OCI-LY7 (cell line): ENCODE measurements around the gene GYPC. TPM values are rescaled to one million over a fixed set of nuclear protein-coding genes. Genes with fewer than 3 reads are reported as not detected.

Experiments
- BruUV-seq: library from RNA; stranded (reverse); fragments of 400-500 nt; replicated peaks from 2 replicates; lab custom pipeline; 2021; lab: Mats Ljungman, UMichigan
- CTCF ChIA-PET: fragments of 300-600 bp; sonication (Branson Sonifier 250); formaldehyde crosslinking; loops from one replicate; lab custom pipeline; 2022; ENCODE audit warnings: antibody characterized with exemption; ENCODE audit not compliant: unreplicated experiment; lab: Charles Lee
- POLR2A ChIA-PET: fragments of 300-600 bp; sonication (Branson Sonifier 250); formaldehyde crosslinking; loops from one replicate; lab custom pipeline; 2022; ENCODE audit warnings: antibody characterized with exemption; lab: Charles Lee
- DNase-seq: peaks from one replicate; pipeline ENCODE4 v3.0.0-alpha.2; 2015; ENCODE audit warnings: low spot score
- H2AFZ ChIP-seq: fragments of 200-600 bp; sonication (generic), shearing (Covaris generic); 2 replicates; pipeline ENCODE4 v1.6.1; 2014; ENCODE audit warnings: mild to moderate bottlenecking, antibody characterized with exemption, low read length, moderate library complexity
- H3K27ac ChIP-seq: fragments of 200-600 bp; sonication (generic); 2 replicates; pipeline ENCODE4 v1.5.1; 2014; ENCODE audit warnings: mixed run types, low read depth, mild to moderate bottlenecking, moderate library complexity, low read length, inconsistent platforms; ENCODE audit not compliant: poor library complexity, severe bottlenecking
- H3K36me3 ChIP-seq: fragments of 200-600 bp; sonication (generic); 2 replicates; pipeline ENCODE4 v1.6.1; 2014; ENCODE audit warnings: mild to moderate bottlenecking, antibody characterized with exemption, low read length, moderate library complexity, mixed read lengths; ENCODE audit not compliant: insufficient read depth
- H3K4me1 ChIP-seq: fragments of 200-600 bp; sonication (generic); 2 replicates; pipeline ENCODE4 v1.5.1; 2014; ENCODE audit warnings: mild to moderate bottlenecking, low read length; ENCODE audit not compliant: insufficient read depth, poor library complexity, severe bottlenecking
- H3K4me2 ChIP-seq: fragments of 200-600 bp; sonication (generic); 2 replicates; pipeline ENCODE4 v1.6.1; 2014; ENCODE audit warnings: mild to moderate bottlenecking, low read length
- H3K4me3 ChIP-seq: fragments of 200-600 bp; sonication (generic); 2 replicates; pipeline ENCODE4 v1.5.1; 2014; ENCODE audit warnings: mild to moderate bottlenecking, low read depth, low read length; ENCODE audit not compliant: poor library complexity, severe bottlenecking
- H3K79me2 ChIP-seq: fragments of 200-600 bp; sonication (generic); 2 replicates; pipeline ENCODE4 v1.6.1; 2016; ENCODE audit warnings: low read depth, mild to moderate bottlenecking, low read length, moderate library complexity, mixed read lengths; ENCODE audit not compliant: insufficient read depth
- H3K9me2 ChIP-seq: fragments of 200-600 bp; sonication (generic); 2 replicates; pipeline ENCODE4 v1.6.1; 2016; ENCODE audit warnings: mild to moderate bottlenecking, low read length, mixed read lengths; ENCODE audit not compliant: insufficient read depth
- H3K9me3 ChIP-seq: fragments of 200-600 bp; sonication (generic); 2 replicates; pipeline ENCODE4 v1.6.1; 2014; ENCODE audit warnings: mild to moderate bottlenecking, mixed run types, low read length, mixed read lengths
- H4K20me1 ChIP-seq: fragments of 200-600 bp; sonication (generic); 2 replicates; pipeline ENCODE4 v1.6.1; 2014; ENCODE audit warnings: mild to moderate bottlenecking, antibody characterized with exemption, low read length, moderate library complexity, mixed read lengths; ENCODE audit not compliant: insufficient read depth
- EZH2phosphoT487 ChIP-seq: fragments of 200-600 bp; sonication (generic); IDR thresholded peaks from 2 replicates; pipeline ENCODE4 v1.6.1; 2018; ENCODE audit warnings: low read depth, borderline replicate concordance, mild to moderate bottlenecking, mixed run types, antibody characterized with exemption, low read length, moderate library complexity, mixed read lengths
- intact Hi-C: fragments of 100-400 bp; cut with micrococcal nuclease; formaldehyde crosslinking; loops from one replicate; pipeline ENCODE4 v1.10.0; 2022; ENCODE audit not compliant: unreplicated experiment
- total RNA-seq, 2 experiments: library from RNA; depleted of rRNA in 1 of 2; stranded (reverse); fragments of >200 nt in 1 of 2; shearing (Covaris generic) in 1 of 2; gene quantifications; 2 replicates each; pipeline ENCODE4 v1.2.3, GENCODE V29; 2014 to 2022
- TF ChIP-seq, protein P1 (sequence below): fragments of 200-600 bp; sonication (generic); conservative IDR thresholded peaks from 2 replicates; pipeline ENCODE4 v1.5.1; 2014; ENCODE audit warnings: mild to moderate bottlenecking, antibody characterized with exemption, low read length, moderate library complexity, mixed read lengths

GYPC gene
- total RNA-seq, 2 experiments from 2014 or later = 96.4 to 154 TPM

DNA sequence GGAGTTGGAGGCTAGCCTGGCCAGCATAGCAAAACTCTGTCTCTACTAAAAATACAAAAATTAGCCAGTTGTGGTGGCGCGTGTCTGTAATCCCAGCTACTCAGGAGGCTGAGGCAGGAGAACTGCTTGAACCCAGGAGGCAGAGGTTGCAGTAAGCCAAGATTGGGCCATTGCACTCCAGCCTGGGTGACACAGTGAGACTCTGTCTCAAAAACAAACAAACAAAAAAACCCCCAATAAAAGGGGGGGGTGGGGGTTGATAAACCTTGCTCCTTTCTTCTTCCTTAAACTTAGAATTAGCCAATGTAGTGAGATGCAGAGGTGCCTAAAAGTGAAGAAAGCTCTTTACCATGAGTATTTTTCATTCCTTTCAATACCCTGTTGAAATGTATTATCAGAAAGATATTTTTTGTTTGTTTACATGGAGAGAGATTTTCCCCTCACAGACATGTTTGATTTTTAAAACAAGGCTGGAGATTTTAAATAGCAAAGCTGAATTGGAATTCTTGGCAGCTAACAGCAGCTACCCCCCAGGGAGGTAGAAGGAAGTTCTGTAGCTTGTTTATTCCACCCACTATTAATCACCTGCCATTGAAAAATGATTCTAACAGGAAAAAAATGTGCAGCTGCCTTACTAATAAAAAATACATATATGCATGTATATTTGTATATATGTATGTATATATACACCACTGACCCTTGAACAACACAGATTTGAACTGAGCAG is 48.6 kb downstream of the GYPC start:
- Histone ChIP-seq H3K9me2 (no peaks in the 10 kb centered on the region), H2AFZ (no peak overlapping the region), H4K20me1 (no peaks in the 10 kb centered on the region), H3K4me1 (no peaks in the 10 kb centered on the region), H3K4me2 (no peak overlapping the region), H3K9me3 (no peaks in the 10 kb centered on the region), H3K36me3 (no peaks in the 10 kb centered on the region), H3K27ac (no peak overlapping the region), H3K4me3 (no peak overlapping the region), H3K79me2 (no peaks in the 10 kb centered on the region)
- no peak for DNase-seq
- ChIA-PET CTCF (no interaction called here), POLR2A (no interaction called here)
- no peak for TF ChIP-seq EZH2phosphoT487
- TF ChIP-seq, protein P1, sequence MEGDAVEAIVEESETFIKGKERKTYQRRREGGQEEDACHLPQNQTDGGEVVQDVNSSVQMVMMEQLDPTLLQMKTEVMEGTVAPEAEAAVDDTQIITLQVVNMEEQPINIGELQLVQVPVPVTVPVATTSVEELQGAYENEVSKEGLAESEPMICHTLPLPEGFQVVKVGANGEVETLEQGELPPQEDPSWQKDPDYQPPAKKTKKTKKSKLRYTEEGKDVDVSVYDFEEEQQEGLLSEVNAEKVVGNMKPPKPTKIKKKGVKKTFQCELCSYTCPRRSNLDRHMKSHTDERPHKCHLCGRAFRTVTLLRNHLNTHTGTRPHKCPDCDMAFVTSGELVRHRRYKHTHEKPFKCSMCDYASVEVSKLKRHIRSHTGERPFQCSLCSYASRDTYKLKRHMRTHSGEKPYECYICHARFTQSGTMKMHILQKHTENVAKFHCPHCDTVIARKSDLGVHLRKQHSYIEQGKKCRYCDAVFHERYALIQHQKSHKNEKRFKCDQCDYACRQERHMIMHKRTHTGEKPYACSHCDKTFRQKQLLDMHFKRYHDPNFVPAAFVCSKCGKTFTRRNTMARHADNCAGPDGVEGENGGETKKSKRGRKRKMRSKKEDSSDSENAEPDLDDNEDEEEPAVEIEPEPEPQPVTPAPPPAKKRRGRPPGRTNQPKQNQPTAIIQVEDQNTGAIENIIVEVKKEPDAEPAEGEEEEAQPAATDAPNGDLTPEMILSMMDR = no peak
- BruUV-seq = no TSS peak
- intact Hi-C loops = no loop called here

DNA sequence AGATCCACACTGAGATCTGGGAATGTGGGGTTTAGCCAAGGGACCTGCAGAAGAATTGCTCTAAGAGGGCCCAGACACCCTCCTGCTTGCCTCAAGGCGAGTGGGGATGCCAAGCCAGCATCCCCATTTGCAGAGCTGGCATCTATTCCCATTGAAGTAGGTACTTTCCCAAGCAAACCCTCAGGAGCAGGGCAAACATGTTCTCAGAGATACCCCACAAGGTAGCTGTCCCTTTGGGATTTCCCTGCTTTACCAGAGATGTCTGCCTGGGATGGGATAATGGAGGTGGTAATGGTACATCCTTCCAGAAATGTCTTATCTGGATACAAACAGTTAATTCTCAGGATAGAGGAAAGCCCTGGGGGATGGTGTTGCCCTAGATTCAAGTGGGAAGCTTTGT is 51.2 kb downstream of the GYPC start:
- Histone ChIP-seq H3K4me1 (no peaks in the 10 kb centered on the region), H2AFZ (no peak overlapping the region), H3K4me2 (no peak overlapping the region), H3K36me3 (no peaks in the 10 kb centered on the region), H3K27ac (no peak overlapping the region), H3K9me2 (0 out of 2 replicates have a peak, but pooled peaks cover 3% of the 10 kb centered on the region), H3K4me3 (no peak overlapping the region), H3K79me2 (no peaks in the 10 kb centered on the region), H3K9me3 (no peaks in the 10 kb centered on the region), H4K20me1 (no peaks in the 10 kb centered on the region)
- intact Hi-C loops = no loop called here
- POLR2A ChIA-PET = interaction anchor here (0.6 kb wide), 1 partner anchor 336 kb away, joined by 3 read pairs; no protein-coding TSS in a partner anchor
- TF ChIP-seq, protein P1 = no peak
- no peak for TF ChIP-seq EZH2phosphoT487
- BruUV-seq = no TSS peak
- DNase-seq = no peak
- CTCF ChIA-PET = no interaction called here

DNA sequence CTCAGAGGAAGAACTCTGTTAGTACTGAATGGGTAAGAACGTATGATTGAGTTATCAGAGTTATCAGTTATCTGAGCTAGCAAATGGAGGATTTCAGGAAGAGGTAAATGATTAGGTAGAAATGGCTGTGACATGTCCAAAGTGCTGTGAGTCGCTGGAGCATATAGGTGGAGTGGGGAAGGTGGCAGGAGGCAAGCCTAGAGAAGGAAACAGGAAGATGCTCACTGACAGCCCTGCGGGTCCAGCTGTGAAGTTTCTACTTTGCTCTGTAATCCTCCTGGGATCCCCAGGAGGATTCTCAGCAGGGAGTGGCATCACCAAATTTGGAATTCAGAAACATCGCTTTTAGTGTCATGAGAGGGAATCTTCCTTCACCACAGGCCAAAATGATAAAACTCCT is 52.0 kb downstream of the GYPC start:
- 0 out of 2 replicates have a peak, but pooled peaks cover 3% of the 10 kb centered on the region for H3K9me2 ChIP-seq
- ChIA-PET CTCF (no interaction called here), POLR2A (interaction anchor here (0.6 kb wide), 1 partner anchor 336 kb away, joined by 3 read pairs; no protein-coding TSS in a partner anchor)
- no peak overlapping the region for H3K4me2 ChIP-seq
- no peaks in the 10 kb centered on the region for H3K79me2 ChIP-seq
- DNase-seq = no peak
- intact Hi-C loops = no loop called here
- no peak for TF ChIP-seq EZH2phosphoT487
- TF ChIP-seq, protein P1 = no peak
- BruUV-seq = no TSS peak
- no peaks in the 10 kb centered on the region for H3K36me3 ChIP-seq
- no peak overlapping the region for H3K27ac ChIP-seq
- H4K20me1 ChIP-seq = no peaks in the 10 kb centered on the region
- no peaks in the 10 kb centered on the region for H3K9me3 ChIP-seq
- no peak overlapping the region for H2AFZ ChIP-seq
- no peaks in the 10 kb centered on the region for H3K4me1 ChIP-seq
- H3K4me3 ChIP-seq = no peak overlapping the region
